ENCODE results near the gene ERP44. TPM values are rescaled to one million over a fixed set of nuclear protein-coding genes. Genes with fewer than 3 reads are reported as not detected.

The ERP44 gene
- total RNA-seq, 1 experiment from 2014 or later = 9.4 TPM

- no peak for TF ChIP-seq RAD21 (IDR thresholded peaks at IDR 0.05; ENCODE audit: low read depth)
- no peak for TF ChIP-seq FOSL1 (IDR thresholded peaks at IDR 0.05; ENCODE audit: low read depth)
- TF ChIP-seq POLR2AphosphoS5 (IDR thresholded peaks at IDR 0.05; ENCODE audit: low read depth, low read length) = no peak
- TF ChIP-seq EZH2 (IDR thresholded peaks at IDR 0.05) = no peak
- no peak for TF ChIP-seq EGR1 (IDR thresholded peaks at IDR 0.05; ENCODE audit: low read depth)
- TF ChIP-seq REST (IDR thresholded peaks at IDR 0.05; ENCODE audit: low read depth) = no peak
- TF ChIP-seq CBX3 (IDR thresholded peaks at IDR 0.05; ENCODE audit: low read depth) = no peak
- TF ChIP-seq POLR2A (IDR thresholded peaks at IDR 0.05; ENCODE audit: borderline replicate concordance, extremely low read depth, insufficient read depth, insufficient read length) = no peak
- no peak for TF ChIP-seq YY1 (IDR thresholded peaks at IDR 0.05; ENCODE audit: extremely low read depth, insufficient replicate concordance, low read depth, low read length)
- TF ChIP-seq ELF1 (IDR thresholded peaks at IDR 0.05; ENCODE audit: borderline replicate concordance, low read depth) = no peak
- no peak for TF ChIP-seq ZBTB33 (IDR thresholded peaks at IDR 0.05; ENCODE audit: extremely low read depth, insufficient replicate concordance, low read length)
- no peak for TF ChIP-seq MAX (IDR thresholded peaks at IDR 0.05)
- no peak for TF ChIP-seq ZFX (IDR thresholded peaks at IDR 0.05)
- Histone ChIP-seq H3K4me1 (ENCODE audit: control insufficient read depth in 1 of 2, insufficient read depth in 2 of 2, low read length in 2 of 2) (peaks cover 0 to 7% of the 10 kb centered on the region in 2 experiments; a peak in 1 of 4 replicates), H3K4me2 (ENCODE audit: low read length) (no peak overlapping the region), H3K9ac (ENCODE audit: low read length) (no peak overlapping the region), H3K9me2 (ENCODE audit: insufficient read depth) (no peaks in the 10 kb centered on the region), H3K4me3 (replicated peaks in 1 of 2; ENCODE audit: low read depth in 1 of 2, low read length in 2 of 2) (no peak overlapping the region), H3K36me3 (ENCODE audit: control insufficient read depth in 1 of 2, insufficient read depth in 2 of 2, low read length in 2 of 2) (no peaks in the 10 kb centered on the region), H2AFZ (ENCODE audit: low read depth, low read length, poor library complexity, severe bottlenecking) (no peak overlapping the region), H3K9me3 (ENCODE audit: control insufficient read depth in 1 of 2, insufficient read depth in 1 of 2, low read depth in 1 of 2, low read length in 2 of 2) (no peaks in the 10 kb centered on the region), H4K20me1 (ENCODE audit: insufficient read depth) (0 out of 2 replicates have a peak, but pooled peaks cover 2% of the 10 kb centered on the region), H3K27ac (ENCODE audit: low read depth, low read length) (no peak overlapping the region), H3K79me2 (ENCODE audit: insufficient read depth, low read length) (peaks cover 20% of the 10 kb centered on the region), H3K27me3 (ENCODE audit: insufficient read depth, low read length) (no peaks in the 10 kb centered on the region)
- DNase-seq (ENCODE audit: low read depth, low spot score) (no peak), ATAC-seq (no peak)
- ChIA-PET RAD21 (ENCODE audit: low non-redundant PET in 1 of 2, low total read pairs in 2 of 2, uncharacterized antibody in 2 of 2, unreplicated experiment in 2 of 2) (no interaction called here), POLR2A (no interaction called here), CTCF (no interaction called here)
- intact Hi-C loops (cut with micrococcal nuclease) = no loop called here
- BruUV-seq (replicated peaks) = no TSS peak
These were observed 23.8 kb downstream of the ERP44 start for GRCh38 chr9:100074989-100075388.

Measured in HCT116 (cell line).